ENCODE measurements around the gene SLITRK3. TPM values are rescaled to one million over a fixed set of nuclear protein-coding genes. Genes with fewer than 3 reads are reported as not detected.

The SLITRK3 gene
- total RNA-seq, 4 donors from 2014 or later: 0.08 to 5.1 (median 0.51) TPM

GRCh38 chr3:165192610-165193192 is 3.5 kb downstream of the SLITRK3 start:
- H3K36me3 ChIP-seq: no peaks in the 10 kb centered on the region
- no peak for TF ChIP-seq CTCF (IDR thresholded peaks at IDR 0.05)
- no peak for TF ChIP-seq POLR2A (IDR thresholded peaks at IDR 0.05)
- H3K4me3 ChIP-seq: peak overlapping the region in 3 of 4 donors; percentile 21 to 52 (median 40)
- H3K27ac ChIP-seq: peak overlapping the region in 1 of 4 donors; percentile 85
- WGBS, 2 donors: 6 to 18% methylated on average over 13 to 14 of the region's 14 CpGs
- H3K27me3 ChIP-seq: peaks cover 0 to 69% (median 15%) of the 10 kb centered on the region in 4 donors
- DNase-seq: no peak
- no peaks in the 10 kb centered on the region for H3K9me3 ChIP-seq
- H3K4me1 ChIP-seq: peaks cover 8 to 47% (median 19%) of the 10 kb centered on the region in 3 donors
- intact Hi-C loops (cut with DNase I): no loop called here

GRCh38 chr3:165191491-165191890 is 4.7 kb downstream of the SLITRK3 start:
- peaks cover 8 to 37% (median 17%) of the 10 kb centered on the region in 3 donors for H3K4me1 ChIP-seq
- no peaks in the 10 kb centered on the region for H3K9me3 ChIP-seq
- DNase-seq: no peak
- H3K4me3 ChIP-seq: no peak overlapping the region
- no peaks in the 10 kb centered on the region for H3K36me3 ChIP-seq
- peaks cover 0 to 56% (median 14%) of the 10 kb centered on the region in 4 donors for H3K27me3 ChIP-seq
- TF ChIP-seq POLR2A (IDR thresholded peaks at IDR 0.05) (no peak), CTCF (IDR thresholded peaks at IDR 0.05) (no peak)
- 45 to 52% methylated on average over 3 of the region's 3 CpGs for WGBS, 2 donors
- intact Hi-C loops (cut with DNase I): no loop called here
- no peak overlapping the region for H3K27ac ChIP-seq

- H3K27me3 ChIP-seq: peaks cover 0 to 26% (median 3%) of the 10 kb centered on the region in 4 donors
- WGBS, 2 donors: 76 to 87% methylated on average over 7 to 8 of the region's 12 CpGs
Observed at GRCh38 chr3:165188452-165188851, 7.7 kb downstream of the SLITRK3 start.

GRCh38 chr3:165185707-165186327 is 10.4 kb downstream of the SLITRK3 start:
- H3K27me3 ChIP-seq: peaks cover 0 to under 1% (median 0%) of the 10 kb centered on the region in 4 donors
- H3K4me3 ChIP-seq: no peak overlapping the region
- WGBS, 2 donors: 12 to 16% methylated on average over 8 of the region's 8 CpGs
- TF ChIP-seq CTCF (IDR thresholded peaks at IDR 0.05) (peak in 5 of 6 experiments; percentile 57 to 78 (median 62)), POLR2A (IDR thresholded peaks at IDR 0.05) (no peak)
- no peaks in the 10 kb centered on the region for H3K4me1 ChIP-seq
- no peaks in the 10 kb centered on the region for H3K9me3 ChIP-seq
- no peak overlapping the region for H3K27ac ChIP-seq
- DNase-seq: no peak
- H3K36me3 ChIP-seq: no peaks in the 10 kb centered on the region
- intact Hi-C loops (cut with DNase I): no loop called here

More at GRCh38 chr3:165188452-165188851, 7.7 kb downstream of the SLITRK3 start:
- H3K27ac ChIP-seq: no peak overlapping the region
- intact Hi-C loops (cut with DNase I): no loop called here
- H3K4me3 ChIP-seq: no peak overlapping the region
- no peak for DNase-seq
- no peak for TF ChIP-seq POLR2A (IDR thresholded peaks at IDR 0.05)
- no peak for TF ChIP-seq CTCF (IDR thresholded peaks at IDR 0.05)
- no peaks in the 10 kb centered on the region for H3K36me3 ChIP-seq
- peaks cover 0 to 6% (median 0%) of the 10 kb centered on the region in 3 donors for H3K4me1 ChIP-seq
- H3K9me3 ChIP-seq: no peaks in the 10 kb centered on the region

GRCh38 chr3:165181556-165181955 is 14.6 kb downstream of the SLITRK3 start:
- TF ChIP-seq POLR2A (IDR thresholded peaks at IDR 0.05) (no peak), CTCF (IDR thresholded peaks at IDR 0.05) (no peak)
- no peak overlapping the region for H3K27ac ChIP-seq
- no peaks in the 10 kb centered on the region for H3K27me3 ChIP-seq
- no peaks in the 10 kb centered on the region for H3K4me1 ChIP-seq
- no peak overlapping the region for H3K4me3 ChIP-seq
- no peaks in the 10 kb centered on the region for H3K36me3 ChIP-seq
- intact Hi-C loops (cut with DNase I): no loop called here
- DNase-seq: no peak
- WGBS, 2 donors: 33 to 47% methylated on average over 1 of the region's 1 CpG
- no peaks in the 10 kb centered on the region for H3K9me3 ChIP-seq

Data from esophagus squamous epithelium (tissue), 5 donors.